Measurements from ENCODE around the gene SVIL. TPM values are rescaled to one million over a fixed set of nuclear protein-coding genes. Genes with fewer than 3 reads are reported as not detected.
A peak's percentile ranks its signal among the peaks of the same experiment; 100 is the strongest.

Gene SVIL
- 10 to 100 TPM in 2 of 3 donors, 1 to 10 TPM in 1; 5.7 to 34.6 (median 16.2) TPM for polyA plus RNA-seq

- WGBS, 3 donors: 52 to 60% (median 59%) methylated on average over 10 of the region's 10 CpGs
- peak within 1 kb of the TSS; percentile 61 for H3K27ac ChIP-seq (ENCODE audit: low read depth, low read length)
These were observed at the start of gene SVIL for GRCh38 chr10:29634764-29635625. TSS of gene SVIL (minus strand) at chr10:29634971. CDS start at chr10:29555058, 79,913 bp downstream.

- 56 to 82% (median 62%) methylated on average over 9 of the region's 9 CpGs for WGBS, 3 donors
These were observed 47.1 kb upstream of the SVIL start for GRCh38 chr10:29681676-29682448.

GRCh38 chr10:29680091-29680490, 45.3 kb upstream of the SVIL start:
- WGBS, 3 donors: 87 to 94% (median 93%) methylated on average over 6 of the region's 6 CpGs
- no peak overlapping the region for H3K27ac ChIP-seq (ENCODE audit: low read depth, low read length)

More at GRCh38 chr10:29681676-29682448, 47.1 kb upstream of the SVIL start:
- H3K27ac ChIP-seq (ENCODE audit: low read depth, low read length): no peak overlapping the region

GRCh38 chr10:29676732-29677131, 42.0 kb upstream of the SVIL start:
- 90 to 97% (median 93%) methylated on average over 4 of the region's 4 CpGs for WGBS, 3 donors
- H3K27ac ChIP-seq (ENCODE audit: low read depth, low read length): no peak overlapping the region

GRCh38 chr10:29675984-29676383, 41.2 kb upstream of the SVIL start:
- no peak overlapping the region for H3K27ac ChIP-seq (ENCODE audit: low read depth, low read length)
- 97 to 100% (median 97%) methylated on average over 1 of the region's 1 CpG for WGBS, 3 donors

GRCh38 chr10:29671968-29672367, 37.2 kb upstream of the SVIL start:
- 91 to 99% (median 93%) methylated on average over 2 of the region's 2 CpGs for WGBS, 3 donors
- no peak overlapping the region for H3K27ac ChIP-seq (ENCODE audit: low read depth, low read length)

GRCh38 chr10:29671228-29671780, 36.5 kb upstream of the SVIL start:
- no peak overlapping the region for H3K27ac ChIP-seq (ENCODE audit: low read depth, low read length)
- WGBS, 3 donors: 73 to 92% (median 78%) methylated on average over 7 of the region's 7 CpGs

GRCh38 chr10:29670761-29671160, 36.0 kb upstream of the SVIL start:
- WGBS, 3 donors: 69 to 87% (median 80%) methylated on average over 4 of the region's 4 CpGs
- H3K27ac ChIP-seq (ENCODE audit: low read depth, low read length): no peak overlapping the region

GRCh38 chr10:29669149-29669548, 34.4 kb upstream of the SVIL start:
- 41 to 71% (median 55%) methylated on average over 3 of the region's 3 CpGs for WGBS, 3 donors
- H3K27ac ChIP-seq (ENCODE audit: low read depth, low read length): no peak overlapping the region

GRCh38 chr10:29668628-29669027, 33.9 kb upstream of the SVIL start:
- no peak overlapping the region for H3K27ac ChIP-seq (ENCODE audit: low read depth, low read length)
- 91 to 94% (median 91%) methylated on average over 4 of the region's 4 CpGs for WGBS, 3 donors

GRCh38 chr10:29667191-29667590, 32.4 kb upstream of the SVIL start:
- no peak overlapping the region for H3K27ac ChIP-seq (ENCODE audit: low read depth, low read length)
- WGBS, 3 donors: 79 to 84% (median 82%) methylated on average over 3 of the region's 3 CpGs

- H3K27ac ChIP-seq (ENCODE audit: low read depth, low read length): no peak overlapping the region
- WGBS, 3 donors: 88 to 93% (median 89%) methylated on average over 7 of the region's 7 CpGs
These were observed 31.4 kb upstream of the SVIL start for GRCh38 chr10:29666201-29666600.

GRCh38 chr10:29663718-29664117, 28.9 kb upstream of the SVIL start:
- no peak overlapping the region for H3K27ac ChIP-seq (ENCODE audit: low read depth, low read length)
- WGBS, 3 donors: 95 to 99% (median 96%) methylated on average over 8 of the region's 8 CpGs

- WGBS, 3 donors: 17 to 67% (median 21%) methylated on average over 10 of the region's 10 CpGs
- H3K27ac ChIP-seq (ENCODE audit: low read depth, low read length): no peak overlapping the region
These were observed 24.5 kb upstream of the SVIL start for GRCh38 chr10:29658984-29659965.

GRCh38 chr10:29657719-29658274, 23.0 kb upstream of the SVIL start:
- no peak overlapping the region for H3K27ac ChIP-seq (ENCODE audit: low read depth, low read length)
- 48 to 86% (median 82%) methylated on average over 9 of the region's 9 CpGs for WGBS, 3 donors

GRCh38 chr10:29656451-29656992, 21.8 kb upstream of the SVIL start:
- H3K27ac ChIP-seq (ENCODE audit: low read depth, low read length): no peak overlapping the region
- 78 to 90% (median 89%) methylated on average over 2 of the region's 2 CpGs for WGBS, 3 donors

- no peak overlapping the region for H3K27ac ChIP-seq (ENCODE audit: low read depth, low read length)
- 94 to 100% (median 99%) methylated on average over 2 of the region's 2 CpGs for WGBS, 3 donors
These were observed 17.4 kb upstream of the SVIL start for GRCh38 chr10:29652192-29652591.
